Panc1 (cell line): ENCODE measurements around the gene LIMK2. TPM values are rescaled to one million over a fixed set of nuclear protein-coding genes. Genes with fewer than 3 reads are reported as not detected.

ENCODE experiments used
- ATAC-seq: fragments of 200-7000 bp; cut with Tn5 transposase; 2 replicates; pipeline ENCODE4 v1.9.1; 2020; ENCODE audit warnings: mild to moderate bottlenecking, moderate library complexity
- BruUV-seq: library from RNA; stranded (reverse); fragments of 400-500 nt; replicated peaks from 2 replicates; lab custom pipeline; 2021; lab: Mats Ljungman, UMichigan
- CTCF ChIA-PET: fragments of 300-600 bp; sonication (Branson Sonifier 250); formaldehyde crosslinking; loops from one replicate; lab custom pipeline; 2022; ENCODE audit warnings: antibody characterized with exemption; lab: Charles Lee
- POLR2A ChIA-PET: fragments of 300-600 bp; sonication (Branson Sonifier 250); formaldehyde crosslinking; loops from one replicate; lab custom pipeline; 2022; ENCODE audit warnings: antibody characterized with exemption; lab: Charles Lee
- DNase-seq: peaks from one replicate; pipeline ENCODE4 v3.0.0-alpha.2; 2010; ENCODE audit warnings: low read depth, low spot score
- H3K27ac ChIP-seq: 2 replicates; pipeline ENCODE4 v1.5.1; 2011; ENCODE audit warnings: mild to moderate bottlenecking, low read length, inconsistent platforms
- H3K27me3 ChIP-seq: fragments of 200-500 bp; sonication (Bioruptor generic); 2 replicates; pipeline ENCODE4 v1.6.0; 2014; ENCODE audit warnings: low read length, inconsistent platforms; ENCODE audit not compliant: control insufficient read depth, insufficient read depth
- H3K36me3 ChIP-seq: fragments of 200-500 bp; sonication (Bioruptor generic); 2 replicates; pipeline ENCODE4 v1.5.1; 2014; ENCODE audit warnings: inconsistent platforms, mild to moderate bottlenecking, low read length, moderate library complexity; ENCODE audit not compliant: control insufficient read depth, insufficient read depth
- H3K4me1 ChIP-seq: 2 replicates; pipeline ENCODE4 v1.5.1; 2011; ENCODE audit warnings: inconsistent platforms, mild to moderate bottlenecking, low read length, moderate library complexity; ENCODE audit not compliant: control insufficient read depth, insufficient read depth
- H3K4me3 ChIP-seq, 2 experiments: 2 replicates each; pipeline ENCODE4 v1.5.1; 2011 to 2012; ENCODE audit warnings: low read depth in 2 of 2, low read length in 2 of 2, mild to moderate bottlenecking in 2 of 2, inconsistent platforms in 1 of 2, moderate library complexity in 1 of 2
- H3K9me3 ChIP-seq: fragments of 200-500 bp; sonication (Bioruptor generic); 2 replicates; pipeline ENCODE4 v1.5.1; 2014; ENCODE audit warnings: low read depth, mild to moderate bottlenecking, inconsistent platforms, low read length, moderate library complexity; ENCODE audit not compliant: control insufficient read depth, insufficient read depth
- CTCF ChIP-seq: fragments of 450-650 bp; IDR thresholded peaks from 2 replicates; pipeline ENCODE4 v1.5.1; 2017; ENCODE audit warnings: mild to moderate bottlenecking
- POLR2AphosphoS5 ChIP-seq: IDR thresholded peaks from 2 replicates; pipeline ENCODE4 v1.6.1; 2012; ENCODE audit warnings: mild to moderate bottlenecking, low read depth, low read length, moderate library complexity
- REST ChIP-seq, 2 experiments: IDR thresholded peaks; 2 replicates each; pipeline ENCODE4 v1.6.1; 2011 to 2012; ENCODE audit warnings: low read depth in 2 of 2, control low read depth in 1 of 2, low read length in 1 of 2, mild to moderate bottlenecking in 1 of 2, moderate library complexity in 1 of 2; ENCODE audit not compliant: insufficient read depth in 1 of 2
- SIN3A ChIP-seq: IDR thresholded peaks from 2 replicates; pipeline ENCODE4 v1.6.1; 2012; ENCODE audit warnings: low read depth, mild to moderate bottlenecking, low read length, moderate library complexity, borderline replicate concordance; ENCODE audit not compliant: insufficient read depth
- in situ Hi-C: cut with HindIII; loops from 2 replicates; pipeline ENCODE4 v1.10.0; 2016; ENCODE audit warnings: low sequenced_read_pairs, low pct_unique_long_range_greater_than_20kb
- intact Hi-C: fragments of 100-400 bp; cut with micrococcal nuclease; formaldehyde crosslinking; loops from one replicate; pipeline ENCODE4 v1.10.0; 2022; ENCODE audit not compliant: unreplicated experiment
- total RNA-seq: library from RNA; stranded (reverse); gene quantifications from one replicate; pipeline ENCODE4 v1.2.1, GENCODE V29; 2021; ENCODE audit not compliant: unreplicated experiment

LIMK2 gene
- total RNA-seq, 1 experiment from 2014 or later, result 12.6 TPM

DNA sequence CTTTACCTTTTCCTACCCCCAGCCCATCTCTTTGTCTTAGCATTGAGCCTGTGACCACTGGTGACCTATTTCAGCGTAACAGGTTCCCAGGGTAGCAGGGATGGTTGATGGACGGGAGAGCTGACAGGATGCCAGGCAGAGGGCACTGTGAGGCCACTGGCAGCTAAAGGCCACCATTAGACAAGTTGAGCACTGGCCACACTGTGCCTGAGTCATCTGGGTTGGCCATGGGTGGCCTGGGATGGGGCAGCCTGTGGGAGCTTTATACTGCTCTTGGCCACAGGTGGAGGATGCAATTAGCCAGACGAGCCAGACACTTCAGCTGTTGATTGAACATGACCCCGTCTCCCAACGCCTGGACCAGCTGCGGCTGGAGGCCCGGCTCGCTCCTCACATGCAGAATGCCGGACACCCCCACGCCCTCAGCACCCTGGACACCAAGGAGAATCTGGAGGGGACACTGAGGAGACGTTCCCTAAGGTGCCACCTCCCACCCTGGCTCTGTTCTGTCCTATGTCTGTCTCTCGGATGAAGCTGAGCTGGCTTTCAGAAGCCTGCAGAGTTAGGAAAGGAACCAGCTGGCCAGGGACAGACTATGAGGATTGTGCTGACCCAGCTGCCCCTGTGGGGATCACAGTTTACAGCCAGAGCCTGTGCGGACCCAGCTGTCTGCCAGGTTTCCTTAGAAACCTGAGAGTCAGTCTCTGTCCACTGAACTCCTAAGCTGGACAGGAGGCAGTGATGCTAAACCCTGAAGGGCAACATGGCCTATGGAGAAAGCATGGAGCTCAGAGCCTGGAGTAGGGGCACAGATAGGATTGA lies 50.4 kb downstream of the LIMK2 start:
- Histone ChIP-seq H3K4me1 (no peaks in the 10 kb centered on the region), H3K27me3 (no peaks in the 10 kb centered on the region), H3K36me3 (no peaks in the 10 kb centered on the region), H3K27ac (no peak overlapping the region), H3K9me3 (no peaks in the 10 kb centered on the region), H3K4me3 (no peak overlapping the region)
- intact Hi-C loops, result no loop called here
- ATAC-seq, result no peak
- ChIA-PET CTCF (no interaction called here), POLR2A (no interaction called here)
- in situ Hi-C loops, result no loop called here
- BruUV-seq, result no TSS peak
- TF ChIP-seq POLR2AphosphoS5 (no peak), SIN3A (no peak), REST (IDR thresholded peaks at IDR 0.05; ENCODE audit: insufficient read depth in 1 of 2, low read depth in 2 of 2, low read length in 1 of 2) (no peak), CTCF (no peak)
- no peak for DNase-seq

- intact Hi-C loops, result no loop called here
Measured at GRCh38 chr22:31263896-31264640, 52.0 kb downstream of the LIMK2 start.

More at GRCh38 chr22:31263896-31264640, 52.0 kb downstream of the LIMK2 start:
- BruUV-seq, result no TSS peak
- Histone ChIP-seq H3K9me3 (no peaks in the 10 kb centered on the region), H3K4me3 (no peak overlapping the region), H3K27me3 (no peaks in the 10 kb centered on the region), H3K27ac (no peak overlapping the region), H3K36me3 (no peaks in the 10 kb centered on the region), H3K4me1 (no peaks in the 10 kb centered on the region)
- no peak for ATAC-seq
- in situ Hi-C loops, result no loop called here
- TF ChIP-seq REST (IDR thresholded peaks at IDR 0.05; ENCODE audit: insufficient read depth in 1 of 2, low read depth in 2 of 2, low read length in 1 of 2) (no peak), SIN3A (no peak)
- CTCF ChIA-PET, result no interaction called here
- no peak for DNase-seq
- POLR2A ChIA-PET, result no interaction called here
